H1 (cell line): ENCODE data around the gene LRTM2.

ENCODE experiments used
- BCL11A ChIP-seq, 2 experiments: IDR thresholded peaks; one replicate each; pipeline ENCODE4 v1.6.1; 2011; ENCODE audit warnings: low read depth in 2 of 2, low read length in 2 of 2, mild to moderate bottlenecking in 2 of 2
- CTCF ChIP-seq, 3 experiments: IDR thresholded peaks; 1 replicate in 2 of 3; 2 replicates in 1 of 3; pipeline versions ENCODE4 v1.5.1 to v1.6.1; 2011; ENCODE audit warnings: low read length in 3 of 3, mild to moderate bottlenecking in 3 of 3, inconsistent platforms in 2 of 3, low read depth in 1 of 3, moderate library complexity in 1 of 3; ENCODE audit not compliant: insufficient read depth in 1 of 3; ENCODE audit errors: control extremely low read depth in 1 of 3
- FOSL1 ChIP-seq: IDR thresholded peaks from 2 replicates; pipeline ENCODE4 v1.6.1; 2011; ENCODE audit warnings: mild to moderate bottlenecking, low read depth, low read length, moderate library complexity; ENCODE audit not compliant: insufficient read depth
- JUND ChIP-seq: IDR thresholded peaks from 2 replicates; pipeline ENCODE4 v1.6.1; 2011; ENCODE audit warnings: mild to moderate bottlenecking, improper control_type of control experiment, low read length
- KDM1A ChIP-seq: fragments of 200-600, 300-600 bp; sonication (generic); IDR thresholded peaks from 2 replicates; pipeline ENCODE4 v1.7.1; 2016; ENCODE audit warnings: mild to moderate bottlenecking, low read length, borderline replicate concordance
- POLR2A ChIP-seq, 2 experiments: IDR thresholded peaks; 1 replicate in 1 of 2; 2 replicates in 1 of 2; pipeline ENCODE4 v1.6.1; 2011; ENCODE audit warnings: low read depth in 2 of 2, low read length in 2 of 2, mild to moderate bottlenecking in 2 of 2; ENCODE audit errors: control extremely low read depth in 1 of 2

- TF ChIP-seq BCL11A (IDR thresholded peaks at IDR 0.05; ENCODE audit: low read depth in 2 of 2, low read length in 2 of 2) (no peak), POLR2A (IDR thresholded peaks at IDR 0.05; ENCODE audit: control extremely low read depth in 1 of 2, low read depth in 2 of 2, low read length in 2 of 2) (no peak), CTCF (IDR thresholded peaks at IDR 0.05; ENCODE audit: control extremely low read depth in 1 of 3, insufficient read depth in 1 of 3, low read depth in 1 of 3, low read length in 3 of 3) (no peak), KDM1A (no peak), FOSL1 (no peak), JUND (no peak)
Observed at GRCh38 chr12:1815814-1816729, 4.3 kb upstream of the LRTM2 start.
